Ovary (tissue), 9 donors: Measurements from ENCODE around the gene KCNJ6. TPM values are rescaled to one million over a fixed set of nuclear protein-coding genes. Genes with fewer than 3 reads are reported as not detected.

Experiments
- DNase-seq, 5 donors: peaks; one replicate each; pipeline ENCODE4 v3.0.0-alpha.2; 2019 to 2020
- H3K27ac ChIP-seq, 2 donors: fragments of 200-600 bp; one replicate each; pipeline versions ENCODE4 v1.5.1 to v1.8.0; 2019 to 2022
- H3K27me3 ChIP-seq: fragments of 200-600 bp; one replicate; pipeline ENCODE4 v1.8.0; 2022
- H3K36me3 ChIP-seq: fragments of 200-600 bp; sonication (generic); one replicate; pipeline ENCODE4 v1.5.1; 2019
- H3K4me1 ChIP-seq: one replicate; pipeline ENCODE4 v1.8.1; 2013; ENCODE audit warnings: mild to moderate bottlenecking, moderate library complexity; ENCODE audit not compliant: insufficient read depth
- H3K4me3 ChIP-seq: fragments of 200-600 bp; sonication (generic); one replicate; pipeline ENCODE4 v1.5.1; 2017
- H3K9me3 ChIP-seq, 2 donors: fragments of 200-600 bp in 1 of 2; sonication (generic) in 1 of 2; one replicate each; pipeline versions ENCODE4 v1.5.1 to v1.8.1; 2013 to 2019; ENCODE audit warnings: mild to moderate bottlenecking in 1 of 2, moderate library complexity in 1 of 2
- CTCF ChIP-seq, 3 donors: fragments of 450-650 bp in 2 of 3; fragments of 200-600 bp in 1 of 3; IDR thresholded peaks; one replicate each; pipeline versions ENCODE4 v1.5.1 to v1.8.0; 2016 to 2022; ENCODE audit warnings: antibody characterized with exemption in 3 of 3, mild to moderate bottlenecking in 1 of 3
- EP300 ChIP-seq: sonication (generic); formaldehyde crosslinking; IDR thresholded peaks from one replicate; pipeline ENCODE4 v1.6.1; 2017; ENCODE audit warnings: antibody characterized with exemption
- POLR2A ChIP-seq: fragments of 450-650 bp; IDR thresholded peaks from one replicate; pipeline ENCODE4 v1.6.1; 2017; ENCODE audit warnings: antibody characterized with exemption, mild to moderate bottlenecking, moderate library complexity
- WGBS, 3 donors: extraction: QIAGEN DNeasy Blood & Tissue Kit in 1 of 3; methylation state at CpG; one replicate each; pipeline versions ENCODE4 v1.1.5 to v1.1.7; 2013 to 2017; 5-methylcytosine and 5-hydroxymethylcytosine counted together
- intact Hi-C, 4 donors: fragments of 100-400 bp; cut with DNase I; formaldehyde crosslinking; loops; one replicate each; pipeline versions ENCODE4 v1.11.0 to v1.15.1; 2022 to 2023
- polyA plus RNA-seq, 2 donors: library from polyadenylated mRNA; stranded (reverse); fragments of 200-250 nt in 1 of 2; fragments of 350-450 nt in 1 of 2; fragmentation: Illumina TruSeq in 1 of 2; extraction: RNeasy Lipid Tissue Mini Kit (QIAGEN cat#74804) in 1 of 2; gene quantifications; one replicate each; pipeline ENCODE4 v1.2.3, GENCODE V29; 2013 to 2014
- total RNA-seq, 7 donors: library from RNA; depleted of rRNA in 2 of 7; stranded (reverse); fragments of >200 nt in 2 of 7; fragmentation: NEBNext Ultra II Directional in 3 of 7; extraction: Animal tissue kit (Norgen Biotek cat#: 25700) in 3 of 7; gene quantifications; one replicate each; pipeline versions ENCODE4 v1.1.0 to v1.2.4, GENCODE V29; 2016 to 2023
- donor health status: DM: no; HTN: no; CAD: no; lungs with moderate emphysema.
- donor health status: DM: no; HTN: no; CAD: no.
- donor health status: Bipolar disorder and iron deficiency.
- donor health status: DM: yes; HTN: yes; CAD: no.
- donor health status: DM: no; HTN: no; CAD: no.
- donor health status: DM: yes; HTN: yes; CAD: no.

Gene KCNJ6
- total and polyA plus RNA-seq, 9 donors = 0.01 TPM; not detected in 8

- H3K27me3 ChIP-seq = no peaks in the 10 kb centered on the region
- TF ChIP-seq EP300 (no peak), CTCF (IDR thresholded peaks at IDR 0.05) (no peak), POLR2A (no peak)
- no peaks in the 10 kb centered on the region for H3K36me3 ChIP-seq
- no peak for DNase-seq
- WGBS, 3 donors = 87 to 91% (median 91%) methylated on average over 5 of the region's 5 CpGs
- no peaks in the 10 kb centered on the region for H3K4me1 ChIP-seq
- H3K9me3 ChIP-seq = no peaks in the 10 kb centered on the region
- intact Hi-C loops = no loop called here
- H3K27ac ChIP-seq = no peak overlapping the region
- H3K4me3 ChIP-seq = no peak overlapping the region
These were observed 314.3 kb downstream of the KCNJ6 start for GRCh38 chr21:37601915-37602314.

GRCh38 chr21:37601027-37601426, 315.2 kb downstream of the KCNJ6 start:
- DNase-seq = no peak
- H3K4me3 ChIP-seq = no peak overlapping the region
- H3K27ac ChIP-seq = no peak overlapping the region
- H3K9me3 ChIP-seq = no peaks in the 10 kb centered on the region
- no peaks in the 10 kb centered on the region for H3K4me1 ChIP-seq
- 75 to 77% (median 76%) methylated on average over 3 of the region's 3 CpGs for WGBS, 3 donors
- H3K36me3 ChIP-seq = no peaks in the 10 kb centered on the region
- TF ChIP-seq POLR2A = no peak
- TF ChIP-seq EP300 = no peak
- intact Hi-C loops = no loop called here
- no peaks in the 10 kb centered on the region for H3K27me3 ChIP-seq

- Histone ChIP-seq H3K4me1 (no peaks in the 10 kb centered on the region), H3K27me3 (no peaks in the 10 kb centered on the region), H3K4me3 (no peak overlapping the region), H3K9me3 (no peaks in the 10 kb centered on the region), H3K36me3 (no peaks in the 10 kb centered on the region), H3K27ac (no peak overlapping the region)
- no peak for DNase-seq
- WGBS, 3 donors = 92 to 93% (median 92%) methylated on average over 8 of the region's 8 CpGs
- TF ChIP-seq CTCF (IDR thresholded peaks at IDR 0.05) = no peak
- no peak for TF ChIP-seq POLR2A
- TF ChIP-seq EP300 = no peak
- intact Hi-C loops = no loop called here
These were observed 320.3 kb downstream of the KCNJ6 start for GRCh38 chr21:37595944-37596343.

GRCh38 chr21:37594472-37594951, 321.7 kb downstream of the KCNJ6 start:
- DNase-seq = no peak
- 77 to 90% (median 83%) methylated on average over 15 of the region's 15 CpGs for WGBS, 3 donors
- no peaks in the 10 kb centered on the region for H3K27me3 ChIP-seq

More at GRCh38 chr21:37594472-37594951, 321.7 kb downstream of the KCNJ6 start:
- intact Hi-C loops = no loop called here
- no peak for TF ChIP-seq POLR2A
- TF ChIP-seq CTCF (IDR thresholded peaks at IDR 0.05) = no peak
- TF ChIP-seq EP300 = no peak
- Histone ChIP-seq H3K27ac (no peak overlapping the region), H3K36me3 (no peaks in the 10 kb centered on the region), H3K4me1 (no peaks in the 10 kb centered on the region), H3K9me3 (no peaks in the 10 kb centered on the region), H3K4me3 (no peak overlapping the region)
